Measurements from ENCODE around the gene TMEM119.

TMEM119 gene, protein sequence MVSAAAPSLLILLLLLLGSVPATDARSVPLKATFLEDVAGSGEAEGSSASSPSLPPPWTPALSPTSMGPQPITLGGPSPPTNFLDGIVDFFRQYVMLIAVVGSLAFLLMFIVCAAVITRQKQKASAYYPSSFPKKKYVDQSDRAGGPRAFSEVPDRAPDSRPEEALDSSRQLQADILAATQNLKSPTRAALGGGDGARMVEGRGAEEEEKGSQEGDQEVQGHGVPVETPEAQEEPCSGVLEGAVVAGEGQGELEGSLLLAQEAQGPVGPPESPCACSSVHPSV

DNA sequence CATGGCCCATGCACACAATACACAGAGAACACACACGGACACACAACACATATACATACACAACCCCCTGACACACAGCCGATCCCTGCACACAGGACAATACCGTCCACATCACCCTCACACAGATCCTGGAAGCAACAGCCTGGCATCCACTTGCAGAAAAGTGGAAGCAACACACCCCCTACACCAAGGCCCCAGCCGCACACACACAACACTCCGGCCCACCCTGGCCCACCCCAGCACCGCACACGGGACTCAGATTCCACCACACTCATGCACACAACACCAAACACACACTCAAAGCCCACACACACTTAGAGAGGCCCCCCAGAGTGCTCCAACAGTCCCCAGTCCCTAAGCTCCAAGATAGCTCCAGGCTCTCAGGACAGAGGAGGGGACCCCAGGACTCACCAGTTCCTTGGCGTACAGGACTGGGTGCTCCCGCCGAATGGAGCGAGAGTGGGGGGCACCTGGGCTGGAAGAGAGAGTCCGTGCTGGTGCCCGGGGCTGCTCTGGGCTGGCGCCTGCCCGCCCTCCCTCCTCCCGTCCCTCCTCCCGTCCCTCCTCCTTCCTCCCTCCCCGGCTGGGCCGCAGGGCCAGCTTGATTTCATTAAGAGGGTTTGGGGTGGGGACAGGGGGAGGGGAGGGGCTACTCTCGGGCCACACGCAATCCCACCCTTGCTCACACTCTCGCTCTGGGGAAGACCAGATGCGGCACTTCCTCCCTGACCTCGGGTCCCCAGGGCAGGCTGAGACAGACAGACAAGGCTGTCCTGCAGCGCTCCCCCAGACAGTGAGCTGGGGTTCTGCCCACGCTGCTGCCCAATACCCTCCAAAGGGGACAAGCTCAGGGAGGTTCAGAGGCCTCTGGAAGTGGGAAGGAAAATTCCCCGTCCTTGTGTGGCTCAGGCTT, at the start of gene TMEM119:
TMEM119 (minus strand) TSS at position 526 of the 913 bp plus-strand sequence. CDS start 5,701 bp downstream, outside the sequence.
- DNase-seq (ENCODE audit: low read depth in 2 of 2): no peak

DNA sequence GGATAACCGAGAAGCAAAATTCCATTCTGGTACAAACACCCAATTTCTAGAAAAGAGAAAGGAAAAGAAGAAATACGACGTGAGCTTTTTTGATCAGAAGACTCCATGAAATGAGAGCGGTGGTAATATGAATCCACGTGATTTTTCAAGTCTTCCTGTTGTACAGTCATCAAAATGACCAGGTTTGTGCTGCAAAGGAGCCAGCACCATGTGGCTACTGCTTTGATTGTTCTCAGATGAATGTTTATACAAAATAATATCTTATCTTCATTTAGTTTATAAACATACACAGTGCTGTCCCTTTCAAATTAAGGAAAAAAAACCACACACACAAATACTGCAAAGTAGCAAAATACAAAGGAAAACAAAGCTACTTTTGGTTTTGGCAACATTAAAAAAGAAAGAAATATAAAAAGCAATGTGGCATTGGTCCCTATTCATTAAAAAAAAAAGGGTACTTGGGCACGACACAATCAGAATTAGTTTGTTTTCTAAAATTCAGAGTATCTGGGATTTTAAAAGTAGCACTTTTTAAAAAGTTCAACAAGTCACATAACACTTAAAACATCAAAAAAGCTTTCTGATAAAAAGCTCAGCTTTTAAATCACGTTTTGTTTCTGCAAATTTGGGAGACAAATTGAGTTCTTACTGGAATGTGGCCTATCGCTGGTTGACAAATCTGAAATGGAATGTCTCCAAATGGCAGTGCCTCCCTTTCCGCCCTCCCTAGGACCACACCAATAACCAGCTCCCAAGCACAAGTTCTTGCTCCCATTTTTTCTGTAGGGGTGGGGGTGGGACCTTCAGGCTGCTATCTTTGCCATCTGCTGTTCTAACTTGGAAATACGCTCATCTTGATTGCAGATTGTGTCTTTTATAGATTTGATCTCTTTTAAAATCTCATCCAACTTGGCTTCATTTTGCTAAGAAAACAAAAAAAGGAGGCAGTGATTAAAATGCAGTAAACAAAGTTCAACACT, 49.0 kb upstream of the TMEM119 start:
- DNase-seq (ENCODE audit: low read depth in 2 of 2): no peak

DNA sequence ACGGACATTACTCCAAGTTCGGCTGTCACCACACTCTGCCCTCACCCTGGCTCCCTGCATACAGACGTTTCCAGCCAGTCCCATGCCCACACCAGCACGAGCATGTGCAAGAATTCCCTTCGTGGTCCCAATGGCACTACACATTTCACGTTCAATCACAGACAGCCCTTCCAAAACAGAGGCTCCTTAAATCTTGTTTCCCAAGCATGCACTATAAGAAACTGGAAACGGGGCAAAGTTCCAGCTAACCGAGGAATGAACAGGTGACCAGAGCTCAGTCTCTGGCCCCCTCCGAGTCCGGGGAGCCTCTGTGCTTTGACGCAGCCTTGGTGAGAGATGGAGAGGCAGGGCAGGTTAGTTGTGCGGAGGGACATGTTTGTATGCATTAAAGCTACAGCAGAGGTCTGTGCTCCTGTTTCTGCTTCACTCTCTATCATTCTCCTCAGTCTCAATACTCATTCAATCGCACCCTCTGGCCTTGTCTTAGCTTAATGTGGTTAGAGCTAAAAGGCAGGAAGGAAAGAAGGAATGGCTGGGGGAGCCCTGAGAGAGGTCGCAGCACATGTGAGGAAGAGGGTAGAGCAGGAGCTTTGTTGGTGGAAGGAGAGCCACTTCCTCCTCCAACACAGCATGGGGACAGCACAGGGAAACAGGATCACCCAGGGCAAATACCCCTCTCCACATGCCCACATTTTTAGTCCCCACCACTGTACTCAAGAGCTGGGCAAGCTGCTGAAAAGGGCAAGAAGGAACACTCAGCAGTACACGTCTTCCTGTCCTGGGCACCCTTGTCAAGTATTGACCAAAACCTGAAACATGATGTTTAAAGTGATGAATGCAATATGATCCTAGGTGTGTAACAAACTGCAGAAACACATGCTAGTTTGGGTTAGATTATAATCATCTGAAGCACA, 48.1 kb upstream of the TMEM119 start:
- DNase-seq (ENCODE audit: low read depth in 2 of 2): no peak

DNA sequence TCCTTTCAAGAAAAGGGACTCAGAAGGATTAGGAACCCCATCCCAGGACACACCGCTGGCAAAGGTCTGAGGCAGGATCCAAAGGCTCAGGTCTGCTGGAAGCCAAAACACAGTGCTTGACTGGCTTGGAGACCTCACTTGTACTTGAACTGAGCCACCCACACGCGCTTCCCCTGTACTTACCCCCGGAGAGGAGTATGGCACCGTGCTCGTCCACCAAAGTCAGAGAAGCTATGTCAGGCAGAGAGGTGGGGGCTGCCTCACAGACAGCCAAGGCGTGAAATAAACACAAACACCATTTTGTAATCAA, 46.9 kb upstream of the TMEM119 start:
- no peak for DNase-seq (ENCODE audit: low read depth in 2 of 2)

DNA sequence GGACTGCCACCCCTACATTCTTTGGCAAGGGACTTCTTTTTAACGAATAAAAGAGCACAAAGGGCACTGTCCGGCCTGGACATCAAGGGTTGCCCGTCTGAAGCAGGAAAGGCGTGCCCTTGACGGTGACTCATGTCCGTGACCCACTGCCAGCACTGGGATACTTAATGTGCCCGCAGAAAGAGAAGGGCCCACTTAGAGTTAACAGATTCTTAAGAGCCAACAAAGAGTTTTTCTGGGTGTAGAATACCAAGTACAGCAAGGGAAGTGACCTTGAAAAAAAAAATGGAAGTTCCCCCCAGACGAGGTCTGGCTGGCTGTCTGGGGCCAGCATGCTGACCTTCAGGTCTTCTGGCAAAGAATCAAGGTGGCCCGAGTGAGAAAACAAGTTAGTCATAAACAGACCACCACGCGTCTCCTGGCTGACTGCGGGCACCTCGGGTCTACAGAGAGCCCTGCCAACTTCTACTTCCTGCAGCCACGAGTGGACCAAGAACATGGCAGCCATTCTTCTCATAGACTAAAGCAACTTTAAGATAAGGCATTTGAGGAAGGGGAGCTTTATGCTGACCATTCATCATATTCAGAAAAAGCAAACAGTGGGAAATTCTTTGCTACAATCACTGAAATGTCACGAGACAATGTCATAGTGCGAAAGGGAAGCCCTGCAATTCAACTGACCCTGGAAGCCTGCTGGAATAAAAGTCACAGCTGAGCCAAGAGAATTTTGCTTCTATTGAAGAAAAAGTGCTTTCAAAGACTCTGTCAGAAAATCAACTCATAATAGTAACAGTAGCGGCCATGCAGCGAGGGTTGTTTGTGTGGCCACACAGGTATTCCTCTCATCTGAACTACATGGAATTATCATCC, 46.3 kb upstream of the TMEM119 start:
- DNase-seq (ENCODE audit: low read depth in 2 of 2): no peak

DNA sequence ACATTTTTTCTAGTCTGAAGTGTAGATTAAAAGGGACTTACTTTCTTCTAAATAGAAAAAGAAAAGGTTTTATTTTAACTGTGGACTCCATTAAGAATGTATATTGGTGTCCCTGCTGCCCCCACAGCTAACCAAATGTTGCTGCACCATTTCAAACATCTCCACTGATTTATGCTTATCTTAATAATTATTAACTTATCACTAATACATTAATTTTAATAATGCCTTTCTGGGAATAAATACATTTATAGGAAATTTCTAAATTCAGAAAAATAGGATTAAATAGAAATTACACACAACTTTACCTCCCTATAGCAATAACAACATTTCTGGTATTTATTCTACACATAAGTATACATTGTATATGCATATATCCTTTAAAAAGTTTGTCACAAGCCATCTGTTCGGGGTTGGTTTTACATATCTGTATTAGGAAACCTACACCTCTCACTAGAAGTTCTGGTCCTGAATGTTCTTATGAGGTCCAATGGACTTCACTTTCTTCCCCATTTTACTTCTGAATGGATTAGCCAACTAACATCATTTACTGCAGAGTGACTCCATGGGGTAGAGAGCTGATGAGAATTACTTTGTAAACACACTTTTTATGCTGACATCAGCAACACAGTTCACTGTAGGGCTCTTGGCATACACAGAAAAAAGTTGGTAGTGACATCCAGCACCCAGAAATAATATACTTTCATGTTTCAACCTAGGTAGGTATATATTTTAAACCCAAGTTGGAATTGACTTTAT, 45.2 kb upstream of the TMEM119 start:
- DNase-seq (ENCODE audit: low read depth in 2 of 2): no peak

DNA sequence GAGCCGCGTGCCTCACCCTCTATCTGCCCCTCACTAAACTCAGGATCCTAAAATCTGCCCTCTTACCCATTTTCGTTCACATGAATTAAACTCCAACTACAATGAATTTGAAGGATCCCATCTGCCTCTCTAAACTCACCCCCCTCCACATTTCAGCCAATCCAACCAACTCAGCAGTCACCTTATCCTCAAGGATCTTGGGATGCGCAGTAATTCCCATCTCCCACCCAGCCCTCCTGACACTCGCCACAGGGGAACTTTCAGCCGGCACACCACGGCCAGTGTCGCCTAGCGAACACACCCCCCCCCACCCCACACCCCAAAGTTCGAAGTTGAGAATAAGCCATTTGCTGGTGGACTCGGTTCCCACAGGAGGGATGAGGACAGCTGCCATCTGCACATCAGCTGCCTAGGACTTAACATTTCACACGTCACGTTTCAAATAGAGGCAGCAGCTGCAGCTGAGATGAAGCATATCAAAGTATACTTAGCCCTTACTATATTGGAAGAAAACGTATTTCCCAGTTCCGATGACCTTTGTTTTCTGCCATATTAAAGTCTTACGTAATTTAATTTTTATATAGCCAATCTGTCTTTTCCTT, 44.5 kb upstream of the TMEM119 start:
- DNase-seq (ENCODE audit: low read depth in 2 of 2): no peak

DNA sequence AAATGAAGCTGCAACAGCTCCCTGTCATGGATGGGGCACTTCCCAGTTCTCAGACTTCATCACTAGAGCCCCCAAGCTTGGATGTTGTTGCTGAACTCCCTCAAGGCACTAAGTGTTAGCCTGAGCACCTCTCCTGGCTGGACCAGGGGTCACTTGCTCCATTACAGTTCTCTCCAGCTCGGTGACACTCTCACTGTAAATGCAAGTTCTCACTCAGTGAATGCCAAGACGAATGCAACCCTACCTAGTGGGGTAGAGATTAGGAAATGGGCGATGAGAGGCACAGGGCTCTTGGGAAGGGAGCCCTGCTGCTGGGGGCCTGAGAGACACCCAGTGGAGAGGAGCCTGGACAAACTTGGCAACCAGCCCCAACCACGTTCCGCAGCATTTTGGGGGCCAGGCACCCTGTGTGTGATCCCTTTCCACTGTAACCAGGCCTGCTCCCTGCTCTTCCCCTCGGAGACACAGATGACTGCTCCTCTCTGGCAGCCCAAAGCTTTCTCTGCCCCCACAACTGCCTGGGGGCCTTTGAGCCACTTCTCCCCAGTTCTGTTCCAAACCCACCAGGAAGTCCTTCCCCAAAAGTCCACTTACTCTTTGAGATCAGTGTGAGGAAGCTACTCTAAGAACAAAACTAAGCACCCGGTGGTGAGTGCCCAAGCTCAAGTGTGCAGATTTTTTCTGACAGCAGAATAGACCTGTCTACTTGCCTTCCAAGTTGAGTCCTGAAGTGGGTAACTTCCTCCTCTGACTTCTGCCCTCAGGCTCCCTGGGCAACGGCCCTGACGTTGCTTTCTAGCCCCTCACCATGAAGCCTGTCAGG, 43.8 kb upstream of the TMEM119 start:
- DNase-seq (ENCODE audit: low read depth in 2 of 2): no peak

DNA sequence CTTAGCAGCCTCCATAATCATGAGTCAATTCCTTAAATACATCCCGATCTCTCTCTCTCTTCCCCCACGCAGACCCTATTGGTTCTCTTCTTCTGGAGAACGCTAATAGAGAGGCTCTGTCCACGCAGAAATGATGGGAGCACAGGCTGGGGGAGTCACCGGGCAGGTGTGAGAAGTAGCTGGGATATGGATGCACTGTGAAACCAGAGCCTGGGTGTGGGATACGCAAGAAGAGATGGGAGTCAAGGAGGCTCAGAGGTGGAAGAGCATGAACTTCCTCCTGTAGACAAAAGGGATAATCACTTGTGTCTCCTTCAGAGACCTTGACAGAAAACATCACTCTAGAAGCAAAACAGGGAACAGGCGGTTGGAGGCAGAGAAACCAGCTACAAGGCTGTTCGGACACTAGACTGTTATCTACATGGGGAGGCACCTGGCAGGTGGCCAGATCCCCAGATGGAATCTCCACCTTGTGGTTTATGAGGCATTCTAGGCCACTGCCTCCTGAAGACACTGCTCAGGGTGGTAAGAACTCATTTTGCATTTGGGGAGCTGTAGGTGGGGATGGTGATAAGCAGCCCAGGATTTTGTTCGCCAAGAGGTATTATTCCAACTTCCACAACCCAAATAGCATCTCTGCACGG, 43.0 kb upstream of the TMEM119 start:
- no peak for DNase-seq (ENCODE audit: low read depth in 2 of 2)

DNA sequence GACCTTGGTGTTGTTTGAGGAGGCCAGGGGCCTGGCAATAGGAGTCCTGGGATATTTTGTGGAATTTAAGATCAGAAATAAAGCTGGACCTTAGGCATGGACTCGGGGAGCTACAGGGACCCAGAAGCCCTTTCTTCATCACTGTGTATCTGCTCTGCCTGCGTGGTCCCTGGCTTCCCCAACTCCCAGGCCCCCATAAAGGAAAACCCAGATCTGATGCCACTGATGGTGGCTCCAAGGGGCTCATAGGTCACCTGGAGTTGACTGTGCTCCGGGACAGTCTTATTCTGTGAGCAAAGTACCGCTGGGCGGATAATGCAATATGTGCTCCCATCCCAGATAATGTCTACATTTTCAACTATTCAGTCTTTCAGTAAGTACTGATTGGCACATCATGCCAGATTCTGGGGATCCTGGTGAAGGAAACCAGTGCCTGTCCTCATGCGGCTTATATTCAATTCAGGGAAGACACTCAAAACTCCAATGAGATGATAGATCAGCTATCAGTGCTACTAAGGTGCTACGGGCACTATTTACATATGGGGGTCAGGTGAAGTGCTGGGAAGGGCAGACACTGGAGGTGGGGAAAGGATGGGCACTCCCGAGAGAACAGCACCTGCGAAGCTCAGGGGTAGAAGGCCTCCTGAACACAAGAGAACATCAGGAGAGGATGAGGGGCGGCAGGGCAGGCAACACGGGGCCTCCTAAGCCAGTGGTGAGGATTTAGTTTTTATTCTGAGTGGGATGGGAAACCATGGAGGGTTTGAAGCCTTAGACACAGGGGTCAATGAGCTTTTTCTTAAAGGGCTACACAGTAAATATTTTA, 41.3 kb upstream of the TMEM119 start:
- DNase-seq (ENCODE audit: low read depth in 2 of 2): no peak

DNA sequence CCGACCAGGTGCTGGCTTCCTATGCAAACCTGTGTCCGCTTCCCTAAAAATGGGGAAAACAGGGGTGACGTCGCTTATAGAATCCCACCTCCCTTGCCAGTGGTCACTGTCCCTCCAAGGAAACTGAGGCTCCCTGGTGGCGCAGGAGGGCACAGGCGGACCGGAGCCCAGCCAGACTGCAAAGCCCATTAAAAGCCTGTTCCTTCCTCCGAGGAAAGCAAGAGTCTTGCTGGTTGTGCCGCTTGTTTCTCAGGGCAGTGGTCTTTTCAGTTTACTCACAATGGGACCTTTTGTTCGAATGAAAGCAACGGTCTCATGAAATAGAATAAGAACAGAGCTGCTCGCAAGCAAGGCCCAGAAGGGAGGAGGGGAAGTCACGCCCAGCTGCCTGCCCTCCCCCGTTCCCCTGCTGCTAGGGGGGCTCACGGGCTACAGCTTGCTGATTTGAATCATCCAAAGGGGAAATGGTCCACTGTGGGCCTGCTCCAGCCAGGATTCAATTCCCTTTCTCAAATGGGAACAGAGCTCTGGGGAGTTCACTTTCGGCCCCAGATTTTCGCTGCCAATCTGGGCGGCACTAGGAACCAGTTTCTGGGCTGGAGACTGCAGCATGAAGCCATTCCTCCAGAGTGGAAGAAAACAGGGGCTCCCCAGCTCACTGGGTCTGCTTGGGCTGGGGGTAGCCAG, 40.4 kb upstream of the TMEM119 start:
- no peak for DNase-seq (ENCODE audit: low read depth in 2 of 2)

DNA sequence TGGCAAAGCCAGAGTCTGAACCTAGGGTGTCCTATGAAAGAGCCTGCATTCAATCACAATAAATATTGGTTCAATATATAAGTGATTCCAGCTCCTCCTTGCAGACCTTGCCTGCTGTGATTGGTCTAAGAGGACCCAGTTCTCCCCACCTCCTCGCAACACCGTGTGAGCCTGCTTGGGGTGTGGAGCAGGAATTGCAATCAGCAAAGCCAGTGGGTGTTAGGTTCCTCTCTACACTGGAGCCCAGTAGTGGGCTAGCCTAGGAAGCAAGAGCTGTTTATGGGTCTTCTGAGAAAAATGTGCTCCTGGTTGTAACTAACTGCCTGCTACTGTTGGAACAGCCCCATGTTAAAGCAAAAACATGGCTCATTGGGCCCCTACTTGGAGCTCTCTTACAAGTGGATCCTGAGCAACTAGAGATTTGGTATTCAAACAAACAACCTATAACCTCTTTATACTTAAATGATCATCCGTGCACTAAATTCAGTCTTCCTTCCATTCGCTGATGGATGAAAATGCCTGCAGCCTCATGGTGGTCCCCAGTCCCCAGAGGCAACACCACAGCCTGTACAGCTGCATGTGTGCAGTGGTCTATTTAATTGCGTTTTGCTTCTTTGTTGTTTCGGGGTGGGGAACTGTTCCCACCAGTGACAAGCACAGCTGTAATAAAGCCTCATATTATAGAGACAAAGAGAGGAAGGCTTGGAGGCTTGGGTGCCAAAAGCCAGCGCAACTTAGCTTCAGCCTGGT, 39.5 kb upstream of the TMEM119 start:
- no peak for DNase-seq (ENCODE audit: low read depth in 2 of 2)

DNA sequence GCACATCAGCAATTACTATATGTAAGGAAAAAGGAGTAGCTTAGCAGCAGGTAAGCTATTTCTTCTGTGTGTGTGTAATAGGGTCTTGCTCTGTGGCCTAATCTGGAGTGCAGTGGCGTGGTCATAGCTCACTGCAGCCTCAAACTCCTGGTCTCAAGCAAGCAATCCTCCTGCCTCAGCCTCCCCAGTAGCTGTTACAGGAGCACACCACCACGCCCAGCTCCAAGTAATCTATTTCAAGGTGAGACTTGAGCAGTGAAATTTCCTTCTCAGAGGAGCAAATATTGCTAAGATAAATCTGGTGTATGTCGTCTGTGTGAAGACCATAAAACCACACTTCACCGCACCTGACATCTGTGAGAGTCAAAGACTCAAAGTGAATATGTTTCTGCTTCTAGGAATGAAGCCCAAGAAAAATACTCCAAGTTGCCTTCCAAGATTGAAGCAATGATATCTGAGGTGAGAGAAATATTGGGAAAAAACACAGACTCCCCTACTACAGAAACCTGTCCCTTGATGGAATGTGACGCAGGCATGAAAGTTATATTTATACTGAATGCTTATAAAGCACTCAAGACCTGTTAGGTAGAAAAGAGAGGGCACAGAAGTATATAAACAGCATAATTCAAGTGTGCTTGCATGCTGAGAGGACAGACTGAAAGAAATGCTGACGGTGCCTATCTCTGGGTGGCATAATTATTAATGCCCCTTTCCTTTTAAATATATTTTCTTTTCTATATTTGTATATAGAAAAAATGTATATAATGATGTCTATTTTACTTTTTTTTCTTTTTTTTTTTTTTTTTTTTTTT, 38.3 kb upstream of the TMEM119 start:
- no peak for DNase-seq (ENCODE audit: low read depth in 2 of 2)
